ENCODE results near the gene PTEN.
"Not testable (repeated sequence)": the region's sequence is repeated elsewhere in the genome, so short reads cannot be mapped to it uniquely, and the experiment has no call there.

Gene PTEN

GRCh38 chr10:87872828-87873227 is 9.4 kb downstream of the PTEN start:
- no peak for DNase-seq (ENCODE audit: low read depth)

- no peak for DNase-seq (ENCODE audit: low read depth)
Measured at GRCh38 chr10:87873656-87874055, 10.2 kb downstream of the PTEN start.

GRCh38 chr10:87875929-87876571 is 12.6 kb downstream of the PTEN start:
- no peak for DNase-seq (ENCODE audit: low read depth)

DNA sequence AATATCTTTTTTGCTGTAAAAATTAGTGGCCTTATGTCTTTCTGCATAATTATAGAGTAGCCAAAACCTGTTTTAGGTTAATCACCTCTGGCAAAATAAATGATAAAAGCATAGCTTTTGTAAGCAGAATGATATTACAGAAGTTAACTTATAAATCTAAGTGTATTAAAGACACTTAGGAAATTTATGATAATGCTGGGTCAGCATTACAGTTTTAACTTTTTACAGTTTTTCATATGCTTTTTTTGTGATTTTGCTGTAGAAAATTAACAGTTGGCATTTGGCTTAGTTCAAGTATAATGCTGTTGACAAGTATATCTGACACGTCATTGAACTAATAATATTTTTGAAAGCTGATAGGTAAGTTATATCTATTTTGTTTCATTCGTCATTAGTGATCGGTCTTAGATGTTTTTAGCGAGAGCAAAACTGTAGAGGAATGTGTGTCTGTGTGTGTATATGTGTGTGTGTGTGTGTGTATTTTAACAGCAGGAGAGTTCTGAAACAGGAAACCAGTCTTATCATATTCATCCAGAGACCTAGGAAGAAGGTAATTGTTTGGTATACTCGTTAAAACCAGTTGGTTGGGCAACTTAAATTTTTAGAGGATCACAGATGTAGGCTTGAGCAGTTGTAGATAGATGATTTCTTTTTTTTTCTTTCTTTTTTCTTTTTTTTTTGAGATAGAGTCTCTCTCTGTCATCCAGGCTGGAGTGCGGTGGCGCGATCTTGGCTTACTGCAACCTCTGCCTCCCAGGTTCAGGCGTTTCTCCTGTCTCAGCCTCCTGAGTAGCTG is 15.4 kb downstream of the PTEN start:
- no peak for DNase-seq (ENCODE audit: low read depth)

DNA sequence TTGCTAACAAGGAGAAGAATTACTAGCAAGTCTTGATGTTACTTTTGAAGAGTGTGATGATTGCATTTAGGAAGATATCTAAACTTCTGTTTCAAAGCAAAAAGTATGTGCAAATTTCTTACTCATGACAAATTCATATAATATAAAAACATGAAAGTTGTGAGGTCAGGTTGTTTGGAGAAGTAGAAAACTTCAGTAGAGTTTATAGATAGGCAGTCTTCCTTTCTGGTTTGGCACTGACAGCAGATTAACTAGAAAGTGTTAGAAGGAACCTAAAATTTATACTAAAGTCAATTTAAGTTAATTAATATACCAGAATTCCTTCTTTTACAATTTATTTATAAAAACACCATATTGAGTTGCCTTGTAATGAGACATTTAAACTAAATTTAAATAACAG is 16.9 kb downstream of the PTEN start:
- DNase-seq (ENCODE audit: low read depth): no peak

DNA sequence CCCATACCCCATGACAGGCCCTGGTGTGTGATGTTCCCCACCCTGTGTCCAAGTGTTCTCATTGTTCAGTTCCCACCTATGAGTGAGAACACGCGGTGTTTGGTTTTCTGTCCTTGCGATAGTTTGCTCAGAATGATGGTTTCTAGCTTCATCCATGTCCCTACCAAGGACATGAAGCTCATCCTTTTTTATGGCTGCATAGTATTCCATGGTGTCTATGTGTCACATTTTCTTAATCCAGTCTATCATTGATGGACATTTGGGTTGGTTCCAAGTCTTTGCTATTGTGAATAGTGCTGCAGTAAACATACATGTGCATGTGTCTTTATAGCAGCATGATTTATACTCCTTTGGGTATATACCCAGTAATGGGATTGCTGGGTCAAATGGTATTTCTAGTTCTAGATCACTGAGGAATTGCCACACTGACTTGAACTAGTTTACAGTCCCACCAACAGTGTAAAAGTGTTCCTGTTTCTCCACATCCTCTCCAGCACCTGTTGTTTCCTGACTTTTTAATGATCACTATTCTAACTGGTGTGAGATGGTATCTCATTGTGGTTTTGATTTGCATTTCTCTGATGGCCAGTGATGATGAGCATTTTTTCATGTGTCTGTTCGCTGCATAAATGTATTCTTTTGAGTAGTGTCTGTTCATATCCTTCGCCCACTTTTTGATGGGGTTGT is 18.1 kb downstream of the PTEN start:
- DNase-seq (ENCODE audit: low read depth): not testable (repeated sequence)

- DNase-seq (ENCODE audit: low read depth): no peak
Measured at GRCh38 chr10:87882555-87883294, 19.3 kb downstream of the PTEN start.

DNA sequence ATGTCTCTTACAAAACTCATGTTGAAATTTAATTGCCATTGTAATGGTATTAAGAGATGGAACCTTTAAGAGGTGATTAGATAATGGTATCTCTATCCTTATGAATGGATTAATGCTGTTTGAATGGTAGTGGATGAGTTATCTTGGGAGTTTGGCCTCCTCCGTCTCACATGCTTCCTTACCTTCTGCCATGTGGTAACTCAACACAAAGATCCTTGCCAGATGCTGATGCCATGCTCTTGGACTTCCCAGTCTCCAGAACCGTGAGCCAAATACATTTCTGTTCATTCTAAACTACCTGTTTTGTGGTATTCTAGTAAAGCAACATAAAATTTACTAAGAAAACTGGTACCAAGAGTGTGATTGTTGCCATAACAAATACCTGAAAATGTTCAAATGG is 23.2 kb downstream of the PTEN start:
- no peak for DNase-seq (ENCODE audit: low read depth)

DNA sequence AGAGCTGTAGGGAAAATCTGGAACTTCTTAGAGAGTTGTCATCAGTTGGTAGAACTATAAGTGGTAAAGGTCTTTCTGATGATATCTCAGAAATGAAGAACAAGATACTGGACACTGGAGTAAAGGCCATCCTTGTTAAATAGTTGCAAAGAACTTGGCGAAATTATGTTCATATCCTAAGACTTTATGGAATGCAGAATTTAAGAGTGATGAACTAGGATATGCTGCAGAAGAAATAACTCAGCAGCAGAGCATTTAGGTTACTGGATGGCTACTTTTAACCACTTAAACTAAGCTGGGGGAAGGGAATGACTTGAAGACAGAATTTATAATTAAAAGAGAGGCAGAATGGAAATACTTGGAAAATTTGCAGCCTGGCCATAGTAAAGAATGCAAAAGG is 23.7 kb downstream of the PTEN start:
- DNase-seq (ENCODE audit: low read depth): peak; percentile 56

GRCh38 chr10:87887548-87888289 is 24.3 kb downstream of the PTEN start:
- DNase-seq (ENCODE audit: low read depth): no peak

DNA sequence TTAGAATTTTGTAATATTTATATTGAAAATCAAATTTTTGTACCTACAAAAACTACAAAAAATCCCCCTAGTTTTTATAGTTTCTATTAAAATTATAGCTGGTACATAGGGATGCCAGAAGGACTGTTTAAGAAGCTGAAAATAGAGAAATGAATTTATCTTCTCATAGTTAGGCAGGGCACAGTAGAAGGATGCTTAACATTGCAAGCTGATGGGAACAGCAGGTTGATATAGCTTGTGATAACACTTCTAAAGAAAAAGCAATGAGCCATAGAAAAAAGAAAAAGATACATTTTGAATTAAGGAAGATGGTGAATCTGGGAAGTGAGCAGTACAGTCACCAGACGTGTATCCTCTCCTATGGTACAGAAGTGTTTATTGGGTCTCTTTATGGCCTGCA is 32.0 kb downstream of the PTEN start:
- DNase-seq (ENCODE audit: low read depth): no peak

GRCh38 chr10:87896216-87896615 is 32.8 kb downstream of the PTEN start:
- DNase-seq (ENCODE audit: low read depth): no peak

DNA sequence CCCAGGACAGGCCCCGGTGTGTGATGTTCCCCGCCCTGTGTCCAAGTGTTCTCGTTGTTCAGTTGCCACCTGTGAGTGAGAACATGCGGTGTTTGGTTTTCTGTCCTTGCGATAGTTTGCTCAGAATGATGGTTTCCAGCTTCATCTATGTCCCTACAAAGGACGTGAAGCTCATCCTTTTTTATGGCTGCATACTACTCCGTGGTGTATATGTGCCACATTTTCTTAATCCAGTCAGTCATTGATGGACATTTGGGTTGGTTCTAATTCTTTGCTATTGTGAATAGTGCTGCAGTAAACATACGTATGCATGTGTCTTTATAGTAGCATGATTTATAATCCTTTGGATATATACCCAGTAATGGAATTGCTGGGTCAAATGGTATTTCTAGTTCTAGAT is 34.5 kb downstream of the PTEN start:
- not testable (repeated sequence) for DNase-seq (ENCODE audit: low read depth)

- DNase-seq (ENCODE audit: low read depth): not testable (repeated sequence)
Measured at GRCh38 chr10:87903396-87903795, 40.0 kb downstream of the PTEN start.

DNA sequence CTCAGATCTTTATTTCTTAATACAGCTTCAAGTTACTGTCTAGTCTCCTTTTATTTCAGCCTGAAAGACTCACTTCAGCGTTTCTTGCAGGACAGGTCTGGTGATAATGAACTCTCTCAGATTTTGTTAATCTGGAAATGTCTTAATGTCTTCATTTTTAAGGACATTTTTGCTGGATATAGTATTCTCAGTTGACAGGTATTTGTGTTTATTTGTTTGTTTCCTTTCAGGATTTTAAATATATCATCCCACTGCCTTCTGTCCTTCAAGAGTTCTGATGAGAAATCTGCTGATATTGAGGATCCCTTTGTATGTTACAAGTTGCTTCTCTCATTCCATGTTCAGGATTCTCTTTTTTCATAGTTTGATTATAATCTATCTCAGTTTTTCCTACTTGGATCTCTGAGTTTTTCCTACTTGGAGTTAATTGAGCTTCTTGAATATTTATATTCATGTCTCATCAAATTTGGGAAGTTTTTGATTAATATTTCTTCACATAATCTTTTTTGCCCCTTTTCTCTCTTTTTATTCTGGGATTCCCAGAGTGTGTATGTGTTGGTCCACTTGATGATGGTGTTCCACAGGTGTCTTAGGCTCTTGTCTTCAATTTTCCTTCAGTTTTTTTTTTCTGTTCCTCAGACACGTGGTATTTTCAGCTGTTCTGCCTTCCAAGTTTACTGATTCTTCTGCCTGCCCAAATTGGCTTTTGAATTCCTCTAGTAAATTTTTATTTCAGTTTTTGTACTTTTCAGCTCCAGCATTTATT is 49.9 kb downstream of the PTEN start:
- no peak for DNase-seq (ENCODE audit: low read depth)

- no peak for DNase-seq (ENCODE audit: low read depth)
Measured at GRCh38 chr10:87915406-87915805, 52.0 kb downstream of the PTEN start.

DNA sequence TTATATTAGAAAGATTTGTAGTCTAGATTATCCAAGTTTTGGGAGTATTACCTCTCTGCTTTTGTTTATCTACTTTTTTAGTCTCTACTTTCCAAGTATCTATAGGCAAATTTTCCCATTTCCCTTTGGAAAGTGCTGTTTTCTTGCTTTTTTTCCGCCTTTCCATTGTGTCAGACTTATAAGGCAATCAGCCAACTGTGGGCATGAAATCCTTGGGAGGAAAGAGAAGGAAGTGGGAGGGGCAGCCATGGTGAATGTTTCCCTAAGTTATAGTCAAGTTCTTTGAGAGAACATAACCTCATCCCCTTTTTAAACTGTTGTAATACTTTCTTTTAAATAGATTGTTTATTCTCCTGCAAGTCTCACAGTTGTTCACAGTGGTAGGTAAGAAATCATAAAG is 52.6 kb downstream of the PTEN start:
- DNase-seq (ENCODE audit: low read depth): peak; percentile 54

DNA sequence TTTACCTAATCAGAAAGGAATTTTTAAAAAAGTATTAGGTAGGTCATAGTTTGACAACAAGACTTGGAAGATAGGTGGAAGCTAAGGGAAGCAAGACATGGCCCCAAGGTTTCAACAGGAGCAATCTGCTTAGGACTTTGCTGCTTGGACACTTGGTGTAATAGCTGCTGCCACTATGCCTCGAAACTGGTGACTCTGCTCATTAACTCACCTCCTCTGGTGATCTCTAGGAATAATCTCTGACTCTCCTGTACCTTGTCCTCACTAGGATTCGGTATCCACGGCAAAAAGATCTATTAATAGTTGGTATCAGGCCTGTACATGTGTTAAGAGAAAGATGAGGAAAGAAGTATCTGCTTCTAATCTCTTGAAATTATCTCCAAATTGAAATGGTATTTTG is 53.1 kb downstream of the PTEN start:
- DNase-seq (ENCODE audit: low read depth): peak; percentile 11

DNA sequence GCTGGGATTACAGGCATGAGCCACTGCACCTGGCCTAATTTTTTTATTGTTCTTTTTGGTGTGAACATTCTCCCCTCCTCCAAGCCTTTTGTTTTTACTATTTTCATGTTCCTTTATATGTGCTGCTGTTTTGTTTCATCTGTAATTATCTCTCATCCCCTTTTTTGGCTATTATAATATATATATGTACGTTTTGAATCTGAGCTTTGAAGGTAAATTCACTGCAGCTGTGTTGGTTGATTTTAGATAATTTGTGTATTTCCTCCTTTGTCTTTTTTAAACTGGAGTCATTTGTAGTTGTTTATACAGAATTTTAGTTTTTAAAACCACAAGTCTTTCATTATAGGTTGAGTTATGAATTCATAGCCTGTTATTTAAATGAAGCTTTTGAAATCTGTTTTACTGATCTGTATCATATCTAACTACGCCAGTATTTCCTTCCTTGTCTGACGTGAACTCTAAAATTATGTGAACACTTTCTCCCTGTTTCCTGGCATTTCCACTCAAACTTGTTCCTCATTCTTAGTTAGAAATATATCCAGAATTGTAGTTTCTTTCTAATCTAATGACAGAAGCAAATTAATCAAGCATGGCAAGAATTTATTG is 54.9 kb downstream of the PTEN start:
- DNase-seq (ENCODE audit: low read depth): no peak

DNA sequence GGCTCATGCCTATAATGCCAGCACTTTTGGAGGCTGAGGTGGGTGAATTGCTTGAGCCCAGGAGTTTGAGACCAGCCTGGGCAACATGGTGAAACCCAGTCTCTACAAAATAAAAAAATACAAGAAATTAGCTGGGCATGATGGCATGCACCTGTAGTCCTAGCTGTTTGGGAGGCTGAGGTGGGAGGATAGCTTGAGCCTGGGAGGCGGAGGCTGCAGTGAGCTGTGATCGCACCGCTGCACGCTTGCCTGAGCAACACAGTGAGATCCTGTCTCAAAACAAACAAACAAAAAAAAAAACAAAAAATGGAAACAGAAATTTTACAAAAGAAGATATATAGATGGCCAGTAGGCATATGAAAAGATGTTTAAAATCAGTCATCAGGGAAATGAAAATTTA is 57.1 kb downstream of the PTEN start:
- DNase-seq (ENCODE audit: low read depth): no peak

Measured in EH (cell line).